AG09319 (cell line): ENCODE measurements around the gene PPP1R14C.

Experiments
- DNase-seq: peaks from one replicate; pipeline ENCODE4 v3.0.0-alpha.2; 2010; ENCODE audit warnings: low read depth; ENCODE audit errors: extremely low read depth
- CTCF ChIP-seq: IDR thresholded peaks from 2 replicates; pipeline ENCODE4 v1.5.1; 2011; ENCODE audit warnings: low read depth, mild to moderate bottlenecking, inconsistent platforms, low read length, moderate library complexity

Gene PPP1R14C

GRCh38 chr6:150271501-150272263 is 128.8 kb downstream of the PPP1R14C start:
- no peak for TF ChIP-seq CTCF
- no peak for DNase-seq

GRCh38 chr6:150272264-150272975 is 129.6 kb downstream of the PPP1R14C start:
- no peak for TF ChIP-seq CTCF
- DNase-seq, result no peak

GRCh38 chr6:150272976-150273315 is 130.1 kb downstream of the PPP1R14C start:
- DNase-seq, result no peak
- TF ChIP-seq CTCF, result no peak

GRCh38 chr6:150273457-150274309 is 130.8 kb downstream of the PPP1R14C start:
- DNase-seq, result no peak

GRCh38 chr6:150275489-150275888 is 132.6 kb downstream of the PPP1R14C start:
- TF ChIP-seq CTCF, result no peak
- no peak for DNase-seq

More at GRCh38 chr6:150273457-150274309, 130.8 kb downstream of the PPP1R14C start:
- TF ChIP-seq CTCF, result no peak

GRCh38 chr6:150276168-150276936 is 133.5 kb downstream of the PPP1R14C start:
- TF ChIP-seq CTCF, result no peak
- no peak for DNase-seq
